HG03025 (cell line): Measurements from ENCODE around the gene BDH1.

Experiments
- ATAC-seq: cut with Tn5 transposase; IDR thresholded peaks from one replicate; pipeline ENCODE4 v1.9.1; 2021; ENCODE audit warnings: mild to moderate bottlenecking, moderate library complexity; ENCODE audit not compliant: unreplicated experiment, low FRiP score

BDH1 gene

DNA sequence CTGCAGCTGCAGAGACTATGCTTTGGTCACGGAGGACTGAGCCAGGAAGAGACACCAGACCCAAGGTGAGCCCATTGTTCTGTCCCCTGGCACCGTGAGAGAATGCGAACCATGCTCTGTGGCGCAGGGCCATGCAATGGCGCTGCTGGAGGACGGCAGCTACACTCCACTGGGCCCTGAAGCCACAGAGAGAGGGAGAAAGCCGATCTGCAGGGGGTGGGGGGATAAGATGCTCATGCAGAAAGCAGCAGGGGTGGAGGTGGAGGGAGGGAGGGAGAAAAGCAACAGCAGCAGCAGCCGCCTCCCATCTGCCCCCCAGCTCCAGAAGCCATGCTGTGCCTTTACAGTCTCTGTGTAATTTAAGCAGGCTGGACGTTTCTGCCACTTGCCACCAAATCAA, 5.3 kb downstream of the BDH1 start:
- ATAC-seq: no peak

- ATAC-seq: no peak
Measured at GRCh38 chr3:197549261-197549885, 6.4 kb downstream of the BDH1 start.

DNA sequence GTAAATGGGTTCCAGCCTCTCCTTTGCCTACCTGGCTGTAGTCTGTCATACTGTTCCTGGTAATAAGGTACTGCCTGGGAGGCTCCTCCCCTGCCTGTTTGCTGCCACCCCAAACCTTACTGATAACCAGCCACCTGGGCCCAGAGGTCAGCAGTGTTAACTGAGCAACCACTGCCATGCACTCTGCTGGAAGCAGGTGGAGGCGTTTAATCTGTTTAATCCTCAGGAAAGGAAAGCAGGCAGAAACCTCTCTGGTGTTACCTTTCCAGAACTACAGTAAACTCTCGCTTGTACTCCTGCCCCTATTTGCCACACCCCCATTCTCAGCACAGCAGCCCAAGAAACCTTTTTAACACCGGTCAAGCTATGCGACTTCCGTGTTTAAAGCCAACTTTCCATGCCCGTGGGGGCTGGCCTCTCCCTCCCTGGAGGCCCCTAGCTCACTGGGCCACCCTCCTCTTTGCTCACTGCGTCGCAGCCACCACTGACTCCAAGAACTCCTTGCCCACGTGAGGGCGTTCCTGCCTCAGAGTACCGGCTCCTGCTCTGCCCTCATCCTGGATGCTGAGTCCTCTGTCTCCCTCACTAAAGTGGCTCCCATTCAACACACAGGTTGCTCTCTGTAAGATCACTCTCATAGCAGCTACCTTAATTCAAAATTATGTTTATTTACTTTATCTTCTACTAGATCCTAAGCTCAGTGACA, 8.3 kb downstream of the BDH1 start:
- no peak for ATAC-seq

GRCh38 chr3:197546307-197547085, 9.3 kb downstream of the BDH1 start:
- no peak for ATAC-seq

DNA sequence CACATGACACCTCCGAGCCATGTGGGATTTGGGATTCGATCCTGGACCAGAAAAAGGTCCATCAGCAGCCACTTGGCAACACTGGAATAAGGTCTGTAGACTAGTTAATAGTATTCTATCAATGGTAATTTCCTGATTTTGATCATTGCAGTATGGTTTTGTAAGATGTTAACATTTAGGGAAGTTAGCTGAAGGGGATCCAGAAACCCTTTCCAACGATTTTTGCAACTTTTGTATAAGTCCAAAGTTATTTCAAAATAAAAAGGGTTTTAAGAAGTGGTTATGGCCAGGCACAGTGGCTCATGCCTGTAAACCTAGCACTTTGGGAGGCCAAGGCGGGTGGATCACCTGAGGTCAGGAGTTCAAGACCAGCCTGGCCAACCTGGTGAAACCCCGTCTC, 10.2 kb downstream of the BDH1 start:
- ATAC-seq: no peak

- no peak for ATAC-seq
Measured at GRCh38 chr3:197545101-197545500, 10.7 kb downstream of the BDH1 start.

DNA sequence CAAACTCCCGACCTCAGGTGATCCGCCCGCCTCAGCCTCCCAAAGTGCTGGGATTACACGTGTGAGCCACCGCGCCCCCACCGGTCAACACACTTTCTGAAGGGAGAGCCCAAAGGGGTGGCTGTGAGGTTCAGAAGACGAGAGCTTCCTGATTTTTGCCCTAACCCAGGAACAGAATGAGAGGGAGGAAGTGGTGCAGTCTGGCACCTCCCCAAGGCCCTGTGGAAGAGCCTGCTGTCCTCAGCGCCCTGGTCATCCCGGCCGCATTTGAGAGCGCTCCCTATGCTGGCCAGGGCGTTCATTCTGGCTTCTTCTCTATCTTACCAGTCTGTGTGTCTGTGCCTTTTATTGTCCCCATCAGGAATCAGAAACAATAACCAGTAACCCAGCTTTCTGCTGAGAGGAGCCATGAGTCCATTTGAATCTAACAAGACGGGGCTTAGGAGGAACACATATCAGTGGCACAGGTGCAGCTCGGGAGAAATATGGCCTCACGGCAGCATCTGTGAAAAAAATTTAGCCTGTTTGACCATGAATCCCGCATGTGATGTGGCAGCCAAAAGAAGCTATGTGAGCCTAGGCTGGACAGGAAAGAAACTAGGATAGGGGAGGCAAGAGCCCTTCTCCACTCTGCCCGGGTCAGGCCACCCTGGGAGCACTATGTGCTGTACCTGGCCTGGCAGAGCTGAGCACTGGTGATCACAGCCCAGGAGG, 12.9 kb downstream of the BDH1 start:
- no peak for ATAC-seq

- ATAC-seq: no peak
Measured at GRCh38 chr3:197541756-197542539, 13.8 kb downstream of the BDH1 start.

DNA sequence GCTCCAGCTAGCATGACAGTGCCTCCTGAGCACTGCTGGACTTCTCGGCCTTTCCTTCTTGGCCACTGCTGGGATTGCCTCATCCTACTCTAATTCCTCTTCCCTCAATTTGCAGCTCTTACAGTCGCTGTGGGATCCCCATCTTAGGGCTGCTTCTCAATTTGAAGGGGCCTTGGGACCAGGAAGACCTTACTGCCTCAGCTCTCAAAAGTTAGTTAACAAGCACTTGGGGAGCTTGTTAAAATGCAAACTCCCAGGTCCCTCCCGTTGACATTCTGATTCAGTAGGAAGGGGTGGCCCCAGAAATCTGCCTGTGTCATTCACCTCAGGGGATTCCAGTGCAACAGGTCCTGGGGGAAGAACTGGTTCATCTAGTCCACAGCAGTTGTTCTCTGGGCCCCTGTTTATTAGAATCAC, 14.8 kb downstream of the BDH1 start:
- ATAC-seq: no peak

DNA sequence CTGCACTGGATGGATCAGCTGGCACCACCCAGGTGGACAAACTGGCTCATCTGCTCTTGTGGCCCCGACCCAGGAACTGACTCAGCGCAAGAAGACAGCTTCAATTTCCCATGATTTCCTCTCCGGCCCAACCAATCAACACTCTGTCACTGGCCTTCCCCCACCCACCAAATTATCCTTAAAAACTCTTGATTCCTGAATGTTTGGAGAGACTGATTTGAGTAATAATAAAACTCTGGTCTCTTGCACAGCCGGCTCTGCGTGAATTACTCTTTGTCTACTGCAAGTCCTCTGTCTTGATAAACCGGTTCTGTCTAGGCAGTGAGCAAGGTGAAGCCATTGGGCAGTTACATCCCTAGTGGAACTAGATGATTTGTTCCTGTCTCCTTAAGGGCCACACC, 16.1 kb downstream of the BDH1 start:
- no peak for ATAC-seq

GRCh38 chr3:197533927-197534725, 21.6 kb downstream of the BDH1 start:
- no peak for ATAC-seq

GRCh38 chr3:197533396-197533795, 22.4 kb downstream of the BDH1 start:
- no peak for ATAC-seq

DNA sequence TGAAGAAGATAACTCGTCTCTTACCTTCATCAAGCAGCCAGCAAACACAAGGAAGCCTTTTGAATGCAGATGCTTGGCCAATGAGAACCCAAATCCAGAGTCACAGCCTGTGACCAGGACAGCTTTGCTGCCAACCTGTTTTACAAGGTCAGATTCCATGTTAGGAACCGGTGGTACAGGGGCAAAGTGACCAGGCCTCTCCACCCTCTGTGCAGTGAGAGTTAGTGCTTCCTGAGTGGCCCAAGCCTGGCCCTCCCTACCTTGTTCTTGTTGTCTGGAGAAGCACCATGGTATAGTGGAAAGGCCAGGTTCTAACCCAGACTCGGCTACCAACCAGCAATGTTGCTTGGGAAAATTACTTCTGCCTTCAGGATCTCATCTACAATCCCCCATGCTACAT, 23.4 kb downstream of the BDH1 start:
- no peak for ATAC-seq

DNA sequence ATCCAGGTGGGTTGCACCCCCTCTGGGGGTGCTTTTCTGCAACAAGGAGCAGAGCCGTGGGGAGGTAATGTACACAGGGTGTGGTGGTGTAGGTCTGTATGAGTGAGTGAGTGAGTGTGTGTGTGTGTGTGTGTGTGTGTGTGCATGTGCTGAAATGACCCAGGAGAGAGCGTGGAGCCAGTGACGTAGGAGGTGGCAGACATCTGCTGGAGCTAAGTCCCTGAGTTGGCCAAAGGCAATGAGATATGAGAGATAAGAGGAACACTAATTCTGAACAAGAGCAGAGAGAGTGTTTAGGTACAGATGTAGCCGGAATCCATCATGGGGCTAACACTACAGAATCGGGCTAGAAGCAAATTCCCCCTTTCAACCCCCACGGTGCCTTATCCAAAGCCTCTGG, 27.6 kb downstream of the BDH1 start:
- ATAC-seq: no peak

GRCh38 chr3:197527569-197527968, 28.2 kb downstream of the BDH1 start:
- ATAC-seq: no peak

GRCh38 chr3:197525706-197526105, 30.1 kb downstream of the BDH1 start:
- no peak for ATAC-seq

GRCh38 chr3:197524128-197524527, 31.6 kb downstream of the BDH1 start:
- ATAC-seq: no peak

- ATAC-seq: no peak
Measured at GRCh38 chr3:197523526-197523925, 32.2 kb downstream of the BDH1 start.

DNA sequence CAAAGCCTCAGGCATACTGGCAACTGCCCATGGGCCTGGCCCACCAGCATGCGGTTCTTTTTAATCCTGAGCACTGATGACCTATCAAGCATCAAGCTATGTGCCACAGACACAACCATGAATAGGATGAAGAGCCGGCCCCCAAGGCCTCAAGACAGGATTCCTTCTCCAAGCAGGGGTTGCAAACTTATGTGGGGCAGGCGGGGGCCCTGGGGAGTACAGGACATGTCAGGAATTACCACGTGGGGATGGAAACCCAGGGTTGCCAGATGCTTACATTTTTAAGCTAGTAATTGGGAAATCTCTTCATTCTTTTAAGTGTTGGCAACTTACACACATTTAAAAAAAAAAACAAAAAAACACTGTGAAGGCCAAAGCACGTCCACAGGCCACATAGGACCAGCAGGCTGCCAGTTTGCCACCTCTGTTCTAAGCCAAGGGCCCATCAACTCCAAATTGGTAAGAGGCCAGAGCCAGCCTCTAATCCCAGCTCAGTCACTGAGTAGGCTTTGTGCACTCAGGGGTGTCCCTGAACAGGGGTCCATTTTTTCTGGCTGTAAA, 32.8 kb downstream of the BDH1 start:
- ATAC-seq: no peak
